ENCODE results near the gene ABHD6. TPM values are rescaled to one million over a fixed set of nuclear protein-coding genes. Genes with fewer than 3 reads are reported as not detected.

ABHD6 gene
- total RNA-seq, 1 donor from 2014 or later = 9.5 TPM

- DNase-seq (ENCODE audit: extremely low read depth, low read depth, low spot score) = no peak
Measured at GRCh38 chr3:58307639-58308215, 70.1 kb downstream of the ABHD6 start.

- DNase-seq (ENCODE audit: extremely low read depth, low read depth, low spot score) = no peak
Measured at GRCh38 chr3:58308728-58309127, 71.1 kb downstream of the ABHD6 start.

DNA sequence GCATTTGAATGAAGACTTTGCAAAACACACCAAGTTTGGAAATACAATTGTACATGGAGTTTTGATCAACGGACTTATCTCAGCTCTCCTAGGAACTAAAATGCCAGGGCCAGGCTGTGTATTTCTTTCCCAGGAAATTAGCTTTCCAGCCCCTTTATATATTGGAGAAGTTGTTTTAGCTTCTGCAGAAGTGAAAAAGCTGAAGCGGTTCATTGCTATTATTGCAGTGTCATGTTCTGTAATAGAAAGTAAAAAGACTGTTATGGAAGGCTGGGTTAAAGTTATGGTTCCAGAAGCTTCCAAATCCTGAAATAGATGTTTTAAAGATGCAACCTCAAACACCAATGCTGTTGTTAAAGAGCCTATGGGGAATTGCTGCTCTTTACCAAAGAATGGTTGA, 80.2 kb downstream of the ABHD6 start:
- DNase-seq (ENCODE audit: extremely low read depth, low read depth, low spot score) = no peak

DNA sequence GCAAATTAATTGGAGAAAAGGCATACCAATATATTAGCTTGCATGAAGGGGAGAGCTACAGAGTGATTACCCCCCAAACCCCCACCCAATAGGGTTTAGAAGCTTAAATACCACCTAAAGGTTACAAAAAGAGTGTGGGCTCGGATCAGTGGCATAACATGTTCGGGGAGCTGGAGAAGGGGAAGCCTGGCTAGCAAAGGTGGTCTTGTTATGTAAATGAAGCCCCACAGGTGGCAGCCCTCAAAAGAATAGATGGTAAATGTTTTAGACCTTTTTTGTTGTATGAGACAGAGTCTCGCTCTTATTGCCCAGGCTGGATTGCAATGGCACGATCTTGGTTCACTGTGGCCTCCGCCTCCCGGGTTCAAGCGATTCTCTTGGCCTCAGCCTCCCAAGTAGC, 84.2 kb downstream of the ABHD6 start:
- no peak for DNase-seq (ENCODE audit: extremely low read depth, low read depth, low spot score)

- no peak for DNase-seq (ENCODE audit: extremely low read depth, low read depth, low spot score)
Measured at GRCh38 chr3:58322793-58323192, 85.2 kb downstream of the ABHD6 start.

DNA sequence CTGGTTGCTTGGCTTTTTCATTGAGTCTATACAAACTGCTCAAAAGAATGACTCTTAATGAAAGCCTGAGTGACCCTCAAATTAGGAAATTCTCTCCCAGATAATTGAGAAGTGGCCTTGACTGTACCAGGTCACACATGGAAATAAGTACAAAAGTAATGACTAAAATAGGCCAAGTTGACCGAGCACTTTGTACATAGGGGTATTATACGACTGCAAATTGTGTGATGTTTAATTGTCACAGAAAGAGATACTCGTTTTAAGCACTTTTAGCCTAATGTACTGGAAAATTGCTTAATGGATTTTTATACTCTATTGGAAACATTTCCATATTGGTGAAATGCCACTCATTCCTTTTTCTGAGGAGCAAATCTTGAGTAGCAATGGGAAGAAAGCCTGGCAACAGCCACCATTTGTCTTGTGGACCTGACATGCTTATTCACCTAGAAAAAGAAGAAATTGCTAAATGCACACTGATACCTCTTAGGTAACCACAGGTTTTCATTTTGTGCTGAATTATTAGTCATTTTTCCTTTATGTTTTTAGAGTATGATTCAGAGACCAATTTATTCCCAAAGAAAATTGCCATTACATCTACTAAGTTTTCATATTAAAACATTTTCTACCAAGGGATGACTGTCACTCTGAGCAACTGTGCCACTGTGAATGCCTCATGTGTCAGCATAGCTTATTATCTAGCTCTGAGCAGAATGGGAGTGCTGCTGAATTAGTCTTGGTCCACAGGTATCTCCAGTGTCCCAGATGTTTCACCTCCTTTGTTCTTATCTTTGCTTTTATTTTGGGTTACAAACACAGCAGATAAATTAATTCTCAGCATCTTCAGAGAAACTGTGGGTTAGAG, 86.2 kb downstream of the ABHD6 start:
- DNase-seq (ENCODE audit: extremely low read depth, low read depth, low spot score) = no peak

DNA sequence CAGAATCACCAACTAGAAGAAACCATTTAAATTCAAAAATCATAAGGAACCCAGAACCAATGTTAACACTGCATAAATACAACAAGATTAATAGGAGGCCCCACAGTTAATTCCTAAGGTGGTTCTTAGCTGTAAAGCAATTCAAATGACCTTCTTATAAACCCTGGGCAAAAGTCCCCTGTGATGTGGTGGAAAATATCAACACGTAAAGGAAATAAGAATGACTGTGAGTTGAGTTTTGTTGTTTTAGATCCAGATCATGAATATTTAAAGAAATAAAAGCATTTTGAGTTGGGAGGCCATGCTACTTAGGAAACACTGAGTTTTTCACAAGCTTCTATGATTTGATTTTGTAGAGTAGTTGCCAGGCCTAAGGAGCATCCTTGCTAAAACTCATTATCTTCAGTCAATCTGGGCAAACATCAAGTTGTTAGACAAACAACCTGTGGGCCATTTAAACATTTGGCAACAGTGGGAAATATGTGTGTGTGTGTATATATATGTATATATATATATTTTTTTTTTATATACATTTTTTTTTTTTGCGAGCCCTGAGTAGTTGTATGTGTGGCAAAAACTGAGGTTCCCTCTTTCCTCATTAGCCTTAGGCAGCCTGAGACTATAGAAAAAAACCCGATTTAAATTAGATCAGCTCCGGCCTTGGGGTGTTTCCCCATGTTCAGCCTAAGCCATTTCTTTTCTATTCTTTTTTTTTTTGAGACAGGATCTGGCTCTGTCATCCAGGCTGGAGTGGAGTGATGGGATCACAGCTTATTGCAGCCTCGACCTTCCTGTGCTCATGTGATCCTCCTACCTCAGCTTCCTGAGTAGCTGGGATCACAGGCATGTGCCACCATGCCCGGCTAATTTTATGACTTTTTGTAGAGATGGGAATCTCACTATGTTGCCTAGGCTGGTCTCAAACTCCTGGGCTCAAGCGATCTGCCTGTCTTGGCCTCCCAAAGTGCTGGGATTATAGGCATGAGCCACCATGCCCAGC, 87.1 kb downstream of the ABHD6 start:
- DNase-seq (ENCODE audit: extremely low read depth, low read depth, low spot score) = no peak

GRCh38 chr3:58325525-58325992, 88.0 kb downstream of the ABHD6 start:
- no peak for DNase-seq (ENCODE audit: extremely low read depth, low read depth, low spot score)

DNA sequence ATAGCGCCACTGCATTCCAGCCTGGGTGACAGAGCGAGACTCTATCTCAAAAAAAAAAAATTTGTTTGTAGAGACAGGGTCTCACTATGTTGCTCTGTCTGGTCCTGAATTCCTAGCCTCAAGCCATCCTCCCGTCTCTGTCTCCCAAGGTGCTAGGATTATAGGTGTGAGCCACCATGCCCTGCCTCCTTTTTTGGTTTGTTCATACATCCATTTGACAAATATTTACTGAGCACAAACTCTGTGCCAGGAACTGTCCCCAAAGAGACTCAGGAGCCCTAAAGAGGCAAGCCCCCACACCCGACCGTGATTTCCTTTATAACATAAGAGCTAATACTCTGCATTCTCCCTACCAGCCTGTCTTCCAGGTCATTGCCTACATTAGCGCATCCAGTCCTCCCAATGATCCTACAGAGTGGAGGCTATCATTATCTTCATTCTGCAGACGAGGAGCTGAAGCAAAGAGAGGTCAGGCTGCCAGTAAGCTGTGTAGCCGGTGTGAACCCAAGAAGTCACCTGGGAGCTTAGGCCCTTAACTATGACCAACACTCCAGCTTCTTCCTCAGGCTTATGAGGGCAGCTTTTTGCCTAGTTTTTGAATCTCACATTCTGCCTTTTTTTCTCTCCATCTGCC, 88.8 kb downstream of the ABHD6 start:
- DNase-seq (ENCODE audit: extremely low read depth, low read depth, low spot score) = no peak

- no peak for DNase-seq (ENCODE audit: extremely low read depth, low read depth, low spot score)
Measured at GRCh38 chr3:58329150-58329921, 91.7 kb downstream of the ABHD6 start.

- DNase-seq (ENCODE audit: extremely low read depth, low read depth, low spot score) = no peak
Measured at GRCh38 chr3:58329922-58330413, 92.4 kb downstream of the ABHD6 start.

DNA sequence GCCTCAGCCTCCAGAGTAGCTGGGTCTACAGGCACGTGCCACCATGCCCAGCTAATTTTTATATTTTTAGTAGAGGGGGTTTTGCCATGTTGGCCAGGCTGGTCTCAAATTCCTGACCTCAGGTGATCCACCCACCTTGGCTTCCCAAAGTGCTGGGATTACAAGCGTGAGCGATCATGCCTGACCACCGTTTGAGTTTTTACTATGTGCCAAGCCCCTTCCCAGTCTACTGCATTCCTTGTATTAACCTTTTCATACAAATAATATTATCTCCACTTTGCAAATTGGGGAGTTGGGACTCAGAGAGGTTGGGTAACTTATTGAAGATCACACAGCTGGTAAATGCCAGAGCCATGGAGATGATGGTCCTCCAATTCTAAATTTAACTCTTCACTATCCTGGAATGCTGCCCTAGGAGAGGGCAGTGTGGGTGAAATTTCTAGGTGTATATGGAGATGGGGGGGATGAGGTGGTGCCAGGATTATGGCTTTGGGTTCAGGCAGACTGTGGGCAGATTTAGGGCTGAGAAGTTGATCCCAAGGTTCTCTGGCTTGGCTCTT, 94.1 kb downstream of the ABHD6 start:
- no peak for DNase-seq (ENCODE audit: extremely low read depth, low read depth, low spot score)

DNA sequence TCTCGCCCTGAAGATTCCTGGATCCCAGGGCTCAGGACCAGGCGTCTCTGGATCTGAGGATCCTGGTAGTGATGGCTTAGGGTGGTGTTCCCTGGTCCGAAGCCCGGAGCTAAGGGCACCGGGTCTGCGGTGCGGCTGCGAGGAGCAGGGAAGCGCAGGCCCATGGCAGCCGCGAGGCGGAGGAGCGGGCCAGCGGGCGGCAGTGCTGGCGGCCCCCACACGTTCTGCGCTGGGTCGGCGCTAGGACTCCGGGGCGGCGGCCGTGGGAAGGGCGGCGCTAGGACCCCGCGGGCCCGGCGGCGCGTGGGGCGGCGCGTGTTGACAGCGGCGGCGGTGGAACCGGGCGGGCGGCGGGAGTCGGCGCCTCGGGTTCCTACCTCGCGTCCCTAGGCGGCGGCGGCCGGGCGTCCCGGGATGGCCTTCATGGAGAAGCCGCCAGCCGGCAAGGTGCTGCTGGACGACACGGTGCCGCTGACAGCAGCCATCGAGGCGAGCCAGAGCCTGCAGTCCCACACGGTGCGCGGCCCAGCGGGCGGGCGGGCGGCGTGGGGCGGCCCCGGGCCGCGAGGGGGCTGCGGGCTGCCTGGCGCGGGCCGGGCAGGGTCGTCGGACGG, 95.1 kb downstream of the ABHD6 start, which contains the start of gene PXK:
Gene PXK (plus strand): TSS at position 318 of the 614 bp plus-strand sequence. CDS start 97 bp downstream, at position 415.
- DNase-seq (ENCODE audit: extremely low read depth, low read depth, low spot score) = no peak

DNA sequence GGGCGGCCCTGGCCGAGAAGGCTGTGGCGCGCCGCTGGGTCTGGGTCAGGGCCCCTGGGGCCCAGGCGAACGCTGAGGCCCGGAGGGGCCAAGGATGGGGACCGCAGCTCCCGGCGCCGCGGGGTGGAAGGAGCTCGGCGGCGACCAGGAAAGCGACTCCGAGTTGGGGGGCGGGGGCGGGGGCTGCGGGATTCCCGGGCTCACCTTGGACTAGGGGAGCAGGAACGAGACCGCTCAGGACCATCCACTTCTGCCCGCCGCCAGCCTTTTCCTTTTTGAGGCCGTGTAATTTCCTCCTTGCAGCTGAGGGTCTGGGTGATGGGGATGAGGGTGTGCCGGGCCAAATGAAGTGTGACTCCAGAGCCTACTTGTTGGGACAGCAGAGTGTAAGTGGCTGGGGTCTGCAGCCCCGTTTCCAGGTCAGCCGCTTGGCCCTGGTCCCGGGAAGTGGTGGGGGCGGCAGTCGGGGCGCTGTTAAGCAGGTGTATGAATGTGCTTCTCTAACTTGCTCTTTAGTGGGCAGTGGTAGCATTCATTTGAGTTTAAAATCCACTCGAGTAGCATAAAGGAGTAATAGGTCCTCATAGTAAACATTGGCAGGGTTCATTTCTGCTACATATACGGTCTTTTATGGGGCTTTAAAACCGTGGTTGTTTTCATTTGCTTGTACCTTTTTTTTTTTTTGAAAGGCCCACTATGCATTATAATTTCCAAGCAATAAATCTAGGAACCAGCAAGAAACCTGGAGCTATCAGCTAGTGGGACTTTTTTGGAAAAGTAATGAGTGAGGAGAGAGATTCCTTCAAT, 95.8 kb downstream of the ABHD6 start:
- no peak for DNase-seq (ENCODE audit: extremely low read depth, low read depth, low spot score)

- no peak for DNase-seq (ENCODE audit: extremely low read depth, low read depth, low spot score)
Measured at GRCh38 chr3:58334013-58334321, 96.4 kb downstream of the ABHD6 start.

- DNase-seq (ENCODE audit: extremely low read depth, low read depth, low spot score) = no peak
Measured at GRCh38 chr3:58334506-58334884, 96.9 kb downstream of the ABHD6 start.

DNA sequence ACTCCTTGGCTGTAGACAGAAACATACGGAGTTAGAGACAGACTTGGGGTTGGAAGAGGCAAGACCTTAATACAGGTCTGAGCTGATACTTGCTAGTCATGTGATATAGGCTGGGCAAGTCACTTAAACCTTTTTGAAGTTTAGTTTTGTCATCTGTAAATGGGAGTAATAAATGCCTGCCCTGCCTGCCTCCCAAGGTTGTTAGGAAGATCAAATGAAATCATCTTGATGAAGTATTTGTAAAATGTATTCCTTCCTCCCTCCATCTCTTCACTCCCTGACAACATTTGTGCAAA, 98.0 kb downstream of the ABHD6 start:
- DNase-seq (ENCODE audit: extremely low read depth, low read depth, low spot score) = no peak

- DNase-seq (ENCODE audit: extremely low read depth, low read depth, low spot score) = no peak
Measured at GRCh38 chr3:58336135-58336882, 98.7 kb downstream of the ABHD6 start.

All from glomerular endothelial cell (primary cell).